OCI-LY1 (cell line): ENCODE data around the gene RAD23B.
"Not testable (repeated sequence)": the region's sequence is repeated elsewhere in the genome, so short reads cannot be mapped to it uniquely, and the experiment has no call there.

Experiments used
- H2AFZ ChIP-seq: fragments of 200-600 bp; sonication (generic), shearing (Covaris generic); 2 replicates; pipeline ENCODE4 v1.6.0; 2014; ENCODE audit warnings: antibody characterized with exemption, mild to moderate bottlenecking, low read length
- H3F3A ChIP-seq: fragments of 200-600 bp; sonication (generic), shearing (Covaris generic); 2 replicates; pipeline ENCODE4 v1.6.0; 2014; ENCODE audit warnings: mild to moderate bottlenecking, antibody characterized with exemption, low read length, moderate library complexity; ENCODE audit not compliant: insufficient read depth
- H3K27ac ChIP-seq: fragments of 200-600 bp; sonication (generic); 2 replicates; pipeline ENCODE4 v1.5.1; 2014; ENCODE audit warnings: low read length, mixed run types, mild to moderate bottlenecking, low read depth; ENCODE audit not compliant: poor library complexity, severe bottlenecking
- H3K27me3 ChIP-seq: fragments of 200-600 bp; sonication (generic); 2 replicates; pipeline ENCODE4 v1.6.0; 2014; ENCODE audit warnings: antibody characterized with exemption, mild to moderate bottlenecking, low read length, moderate library complexity; ENCODE audit not compliant: insufficient read depth
- H3K36me3 ChIP-seq: fragments of 200-600 bp; sonication (generic); 2 replicates; pipeline ENCODE4 v1.6.1; 2014; ENCODE audit warnings: mild to moderate bottlenecking, antibody characterized with exemption, low read length, moderate library complexity, mixed read lengths; ENCODE audit not compliant: insufficient read depth
- H3K4me1 ChIP-seq: fragments of 200-600 bp; sonication (generic); 2 replicates; pipeline ENCODE4 v1.5.1; 2014; ENCODE audit warnings: mild to moderate bottlenecking, low read length, moderate library complexity; ENCODE audit not compliant: insufficient read depth, severe bottlenecking
- H3K4me2 ChIP-seq: fragments of 200-600 bp; sonication (generic), shearing (Covaris generic); 2 replicates; pipeline ENCODE4 v1.6.1; 2014; ENCODE audit warnings: low read length
- H3K4me3 ChIP-seq: fragments of 200-600 bp; sonication (generic); 2 replicates; pipeline ENCODE4 v1.5.1; 2014; ENCODE audit warnings: low read length, low read depth, mild to moderate bottlenecking, mixed read lengths; ENCODE audit not compliant: poor library complexity, severe bottlenecking
- H3K79me2 ChIP-seq: fragments of 200-600 bp; shearing (Covaris generic); 2 replicates; pipeline ENCODE4 v1.6.1; 2016; ENCODE audit warnings: mixed run types, low read length, mixed read lengths; ENCODE audit not compliant: insufficient read depth
- H3K9ac ChIP-seq: fragments of 200-600 bp; sonication (generic), shearing (Covaris generic); 2 replicates; pipeline ENCODE4 v1.6.1; 2014; ENCODE audit warnings: mild to moderate bottlenecking, low read length, mixed read lengths
- H3K9me2 ChIP-seq: fragments of 200-600 bp; sonication (generic), shearing (Covaris generic); 2 replicates; pipeline ENCODE4 v1.6.1; 2014; ENCODE audit warnings: low read depth, mild to moderate bottlenecking, low read length, mixed read lengths
- H3K9me3 ChIP-seq: fragments of 200-600 bp; shearing (Covaris generic); 2 replicates; pipeline ENCODE4 v1.6.1; 2014; ENCODE audit warnings: low read length, mixed read lengths
- H4K20me1 ChIP-seq: fragments of 200-600 bp; sonication (generic), shearing (Covaris generic); 2 replicates; pipeline ENCODE4 v1.6.0; 2016; ENCODE audit warnings: mild to moderate bottlenecking, low read length; ENCODE audit not compliant: insufficient read depth
- CTCF ChIP-seq: fragments of 200-600 bp; sonication (generic), shearing (Covaris generic); IDR thresholded peaks from 2 replicates; pipeline ENCODE4 v1.5.1; 2017; ENCODE audit warnings: mild to moderate bottlenecking, antibody characterized with exemption, low read length, moderate library complexity, mixed read lengths
- EZH2 ChIP-seq: fragments of 200-600 bp; sonication (generic), shearing (Covaris generic); IDR thresholded peaks from 2 replicates; pipeline ENCODE4 v1.8.0; 2017; ENCODE audit warnings: borderline replicate concordance, mixed run types, mild to moderate bottlenecking, antibody characterized with exemption, low read length, moderate library complexity, mixed read lengths

RAD23B gene

GRCh38 chr9:107293543-107294085 lies 10.5 kb downstream of the RAD23B start:
- Histone ChIP-seq H2AFZ (no peak overlapping the region), H3K9me3 (0 out of 2 replicates have a peak, but pooled peaks cover 6% of the 10 kb centered on the region), H3K79me2 (peaks cover 99% of the 10 kb centered on the region), H3K9ac (no peak overlapping the region), H3K36me3 (peaks cover 46% of the 10 kb centered on the region), H3K4me2 (no peak overlapping the region), H3K27me3 (no peaks in the 10 kb centered on the region), H3K4me1 (peaks cover 22% of the 10 kb centered on the region), H3F3A (no peaks in the 10 kb centered on the region), H4K20me1 (0 out of 2 replicates have a peak, but pooled peaks cover 2% of the 10 kb centered on the region), H3K4me3 (no peak overlapping the region), H3K27ac (no peak overlapping the region), H3K9me2 (no peaks in the 10 kb centered on the region)
- TF ChIP-seq CTCF = no peak
- no peak for TF ChIP-seq EZH2

- no peak overlapping the region for H3K9ac ChIP-seq
- no peaks in the 10 kb centered on the region for H3K9me2 ChIP-seq
- no peak for TF ChIP-seq EZH2
- no peak overlapping the region for H3K27ac ChIP-seq
- peaks cover 11% of the 10 kb centered on the region; the same call in 1 of the 2 replicates for H4K20me1 ChIP-seq
- H2AFZ ChIP-seq = no peak overlapping the region
- no peak overlapping the region for H3K4me2 ChIP-seq
- peaks cover 100% of the 10 kb centered on the region for H3K79me2 ChIP-seq
- H3K4me1 ChIP-seq = peaks cover 30% of the 10 kb centered on the region
- H3F3A ChIP-seq = no peaks in the 10 kb centered on the region
- peaks cover 44% of the 10 kb centered on the region for H3K36me3 ChIP-seq
- H3K27me3 ChIP-seq = no peaks in the 10 kb centered on the region
- no peak overlapping the region for H3K4me3 ChIP-seq
- 0 out of 2 replicates have a peak, but pooled peaks cover 6% of the 10 kb centered on the region for H3K9me3 ChIP-seq
These were observed 11.7 kb downstream of the RAD23B start for GRCh38 chr9:107294756-107295155.

GRCh38 chr9:107295995-107296394 lies 12.9 kb downstream of the RAD23B start:
- TF ChIP-seq EZH2 (no peak), CTCF (no peak)
- Histone ChIP-seq H3F3A (no peaks in the 10 kb centered on the region), H3K9ac (no peak overlapping the region), H3K4me2 (0 out of 2 replicates have a peak overlapping the region, but pooled peaks have one; percentile 24), H3K4me3 (no peak overlapping the region), H2AFZ (no peak overlapping the region), H3K27ac (no peak overlapping the region), H3K27me3 (no peaks in the 10 kb centered on the region), H3K9me2 (no peaks in the 10 kb centered on the region), H3K9me3 (no peaks in the 10 kb centered on the region), H3K79me2 (peaks cover 100% of the 10 kb centered on the region), H4K20me1 (peaks cover 19% of the 10 kb centered on the region; the same call in 1 of the 2 replicates), H3K4me1 (peaks cover 30% of the 10 kb centered on the region), H3K36me3 (peaks cover 43% of the 10 kb centered on the region)

- not testable (repeated sequence) for H3F3A ChIP-seq
These were observed 13.5 kb downstream of the RAD23B start for GRCh38 chr9:107296592-107296991.

More at GRCh38 chr9:107296592-107296991, 13.5 kb downstream of the RAD23B start:
- H3K27me3 ChIP-seq, H3K9me2 ChIP-seq, H3K4me2 ChIP-seq, H3K9me3 ChIP-seq, H3K27ac ChIP-seq, H2AFZ ChIP-seq, H3K4me3 ChIP-seq, H3K9ac ChIP-seq: not testable (repeated sequence)
- peaks cover 30% of the 10 kb centered on the region for H3K4me1 ChIP-seq
- H3K79me2 ChIP-seq = peaks cover 100% of the 10 kb centered on the region
- peaks cover 19% of the 10 kb centered on the region; the same call in 1 of the 2 replicates for H4K20me1 ChIP-seq
- H3K36me3 ChIP-seq = peaks cover 44% of the 10 kb centered on the region
